ENCODE results near the gene VPS26A. TPM values are rescaled to one million over a fixed set of nuclear protein-coding genes. Genes with fewer than 3 reads are reported as not detected.

Gene VPS26A
- total and polyA plus RNA-seq, 12 donors = 15.6 to 65.2 (median 31.5) TPM

DNA sequence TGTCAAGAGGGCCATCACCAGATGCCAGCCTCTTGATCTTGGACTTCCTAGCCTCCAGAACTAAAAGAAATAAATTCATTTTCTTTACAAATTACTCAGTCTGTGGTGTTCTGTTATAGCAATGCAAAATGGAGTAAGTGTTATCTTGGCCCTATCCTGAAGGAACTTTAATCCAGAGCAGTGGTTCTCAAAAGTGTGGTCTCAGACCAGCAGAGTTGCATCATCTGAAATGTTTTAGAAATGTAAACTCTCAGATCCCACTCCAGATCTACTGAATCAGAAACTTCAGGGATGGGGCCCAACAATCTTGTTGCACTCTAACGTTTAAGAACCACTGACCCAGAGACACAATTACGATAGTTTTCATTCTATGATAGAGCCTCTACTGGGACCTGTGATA lies 52.8 kb downstream of the VPS26A start:
- intact Hi-C loops (cut with DNase I) = no loop called here
- no peak for DNase-seq
- H3K4me3 ChIP-seq = no peak overlapping the region
- no peak overlapping the region for H3K27ac ChIP-seq
- WGBS, 4 donors = 76 to 83% (median 81%) methylated on average over 2 of the region's 2 CpGs
- no peaks in the 10 kb centered on the region for H3K27me3 ChIP-seq
- H3K36me3 ChIP-seq (replicated peaks in 1 of 2) = no peaks in the 10 kb centered on the region
- H3K4me1 ChIP-seq (replicated peaks in 1 of 2) = peaks cover 0 to 19% of the 10 kb centered on the region in 2 donors
- TF ChIP-seq, protein P1, sequence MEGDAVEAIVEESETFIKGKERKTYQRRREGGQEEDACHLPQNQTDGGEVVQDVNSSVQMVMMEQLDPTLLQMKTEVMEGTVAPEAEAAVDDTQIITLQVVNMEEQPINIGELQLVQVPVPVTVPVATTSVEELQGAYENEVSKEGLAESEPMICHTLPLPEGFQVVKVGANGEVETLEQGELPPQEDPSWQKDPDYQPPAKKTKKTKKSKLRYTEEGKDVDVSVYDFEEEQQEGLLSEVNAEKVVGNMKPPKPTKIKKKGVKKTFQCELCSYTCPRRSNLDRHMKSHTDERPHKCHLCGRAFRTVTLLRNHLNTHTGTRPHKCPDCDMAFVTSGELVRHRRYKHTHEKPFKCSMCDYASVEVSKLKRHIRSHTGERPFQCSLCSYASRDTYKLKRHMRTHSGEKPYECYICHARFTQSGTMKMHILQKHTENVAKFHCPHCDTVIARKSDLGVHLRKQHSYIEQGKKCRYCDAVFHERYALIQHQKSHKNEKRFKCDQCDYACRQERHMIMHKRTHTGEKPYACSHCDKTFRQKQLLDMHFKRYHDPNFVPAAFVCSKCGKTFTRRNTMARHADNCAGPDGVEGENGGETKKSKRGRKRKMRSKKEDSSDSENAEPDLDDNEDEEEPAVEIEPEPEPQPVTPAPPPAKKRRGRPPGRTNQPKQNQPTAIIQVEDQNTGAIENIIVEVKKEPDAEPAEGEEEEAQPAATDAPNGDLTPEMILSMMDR (IDR thresholded peaks at IDR 0.05) = no peak
- no peak for TF ChIP-seq POLR2A (IDR thresholded peaks at IDR 0.05)
- no peaks in the 10 kb centered on the region for H3K9me3 ChIP-seq (replicated peaks in 1 of 3)

DNA sequence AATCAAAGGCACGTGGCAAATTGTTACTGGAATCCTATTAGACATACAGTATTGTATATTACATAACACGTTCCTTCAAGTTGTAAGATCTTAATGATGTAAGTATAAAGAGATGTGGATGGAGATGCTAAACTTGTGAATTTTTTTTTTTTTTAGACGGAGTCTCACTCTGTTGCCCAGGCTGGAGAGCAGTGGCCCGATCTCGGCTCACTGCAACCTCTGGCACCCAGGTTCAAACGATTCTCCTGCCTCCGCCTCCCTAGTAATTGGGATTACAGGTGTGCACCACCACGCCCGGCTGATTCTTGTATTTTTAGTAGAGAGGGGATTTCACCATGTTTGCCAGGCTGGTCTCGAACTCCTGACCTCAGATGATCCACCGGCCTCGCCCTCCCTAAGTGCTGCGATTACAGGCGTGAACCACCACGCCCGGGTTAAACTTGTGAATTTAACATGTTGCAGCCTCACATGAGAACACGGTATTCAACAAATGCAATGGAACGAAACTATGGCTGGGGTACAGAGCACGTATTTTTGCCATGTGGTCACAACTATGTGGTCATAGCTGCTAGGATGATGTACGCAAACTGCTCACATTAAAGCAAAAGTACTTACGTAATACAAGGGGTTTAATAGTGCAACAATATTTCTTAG lies 55.2 kb downstream of the VPS26A start:
- TF ChIP-seq, protein P1 (IDR thresholded peaks at IDR 0.05) = no peak
- TF ChIP-seq POLR2A (IDR thresholded peaks at IDR 0.05) = no peak
- Histone ChIP-seq H3K27me3 (no peaks in the 10 kb centered on the region), H3K4me3 (peak overlapping the region in 2 of 4 donors; percentile 71 to 97), H3K36me3 (replicated peaks in 1 of 2) (no peaks in the 10 kb centered on the region), H3K9me3 (replicated peaks in 1 of 3) (no peaks in the 10 kb centered on the region), H3K27ac (peak overlapping the region in 4 of 5 donors; percentile 86 to 98 (median 92)), H3K4me1 (replicated peaks in 1 of 2) (peaks cover 0 to 25% of the 10 kb centered on the region in 2 donors)
- WGBS, 4 donors = 31 to 35% (median 33%) methylated on average over 18 to 21 of the region's 21 CpGs
- intact Hi-C loops (cut with DNase I) = no loop called here
- peak in 6 of 7 donors; percentile 16 to 61 (median 30) for DNase-seq

DNA sequence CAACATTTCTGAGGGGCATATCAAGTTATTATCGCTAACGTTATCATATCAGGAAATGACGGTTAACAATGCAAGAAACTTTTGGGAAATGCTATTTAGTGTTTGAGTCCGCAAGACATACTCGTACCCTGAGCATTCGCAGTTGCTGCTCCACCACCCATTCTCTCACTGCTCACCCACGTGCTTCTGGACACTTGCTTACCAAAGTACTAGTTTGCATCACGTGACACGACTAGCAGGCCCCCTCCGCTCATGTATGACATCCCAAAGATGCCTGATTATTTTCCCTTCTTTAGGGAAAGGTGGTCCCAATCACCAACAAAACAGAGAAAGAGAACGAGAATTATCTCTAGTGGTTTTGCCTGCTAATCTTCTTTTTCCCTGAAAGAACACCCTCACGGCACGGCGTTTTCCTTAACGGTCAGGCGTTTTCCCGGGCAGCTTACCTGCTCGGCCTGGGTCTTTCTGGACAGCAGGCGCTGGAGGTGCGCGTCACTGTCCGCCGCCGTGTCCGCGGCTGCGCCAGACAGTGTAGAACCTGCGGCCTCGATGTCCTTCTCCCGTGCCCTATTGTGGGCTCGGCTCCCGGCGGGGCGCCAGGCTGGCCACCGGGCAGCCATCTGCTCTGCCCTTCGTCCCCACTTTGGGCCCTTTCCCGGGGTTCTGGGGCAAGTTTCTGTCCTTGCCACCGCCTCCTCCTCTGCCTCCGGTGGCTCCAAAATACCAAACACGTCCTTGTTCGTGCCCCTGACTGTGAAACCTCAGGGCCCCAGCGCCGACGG lies 56.0 kb downstream of the VPS26A start, which contains the start of gene SUPV3L1:
TSS of gene SUPV3L1 (plus strand) at position 492 of the 782 bp plus-strand sequence. CDS start at position 550, 58 bp downstream.
- TF ChIP-seq, protein P1 (IDR thresholded peaks at IDR 0.05) = no peak
- TF ChIP-seq POLR2A (IDR thresholded peaks at IDR 0.05) = peak; percentile 68 to 87
- Histone ChIP-seq H3K9me3 (replicated peaks in 1 of 3) (no peaks in the 10 kb centered on the region), H3K4me3 (peak within 1 kb of the TSS; percentile 17 to 99 (median 84)), H3K27me3 (no peaks in the 10 kb centered on the region), H3K36me3 (replicated peaks in 1 of 2) (no peaks in the 10 kb centered on the region), H3K4me1 (replicated peaks in 1 of 2) (peaks cover 0 to 25% of the 10 kb centered on the region in 2 donors), H3K27ac (peak within 1 kb of the TSS; percentile 69 to 98 (median 92))
- DNase-seq = peak; percentile 91 to 98 (median 96)
- WGBS, 4 donors = 0 to 1% (median 0%) methylated on average over 20 to 44 of the region's 44 CpGs
- intact Hi-C loops (cut with DNase I) = loop anchor here in 1 of 2 donors (5.0 kb wide), 1 partner anchor 53 kb away; no protein-coding TSS in a partner anchor

Measured in adrenal gland (tissue), 12 donors.